ENCODE data around the gene GRWD1.

Gene GRWD1

GRCh38 chr19:48498595-48499311 is 53.0 kb downstream of the GRWD1 start:
- DNase-seq (ENCODE audit: low read depth, low spot score), result no peak
- H3K4me3 ChIP-seq (ENCODE audit: low read length), result no peak overlapping the region
- WGBS (ENCODE audit: insufficient coverage, insufficient read length), result no CpG with 5 or more reads among the region's 59 CpGs
- no peaks in the 10 kb centered on the region for H3K27me3 ChIP-seq (ENCODE audit: control insufficient read depth, insufficient read depth, low read length)
- no peaks in the 10 kb centered on the region for H3K9me3 ChIP-seq (ENCODE audit: control insufficient read depth, insufficient read depth, low read length)
- no peak overlapping the region for H3K27ac ChIP-seq (ENCODE audit: low read length)
- H3K36me3 ChIP-seq (ENCODE audit: control insufficient read depth, insufficient read depth, low read length), result no peaks in the 10 kb centered on the region; the same call in 1 of the 2 replicates
- peaks cover 6% of the 10 kb centered on the region for H3K4me1 ChIP-seq (ENCODE audit: control insufficient read depth, insufficient read depth, low read length)

- Histone ChIP-seq H3K4me3 (ENCODE audit: low read length) (no peak overlapping the region), H3K27me3 (ENCODE audit: control insufficient read depth, insufficient read depth, low read length) (no peaks in the 10 kb centered on the region), H3K36me3 (ENCODE audit: control insufficient read depth, insufficient read depth, low read length) (no peaks in the 10 kb centered on the region; the same call in 1 of the 2 replicates), H3K9me3 (ENCODE audit: control insufficient read depth, insufficient read depth, low read length) (no peaks in the 10 kb centered on the region), H3K4me1 (ENCODE audit: control insufficient read depth, insufficient read depth, low read length) (peaks cover 6% of the 10 kb centered on the region), H3K27ac (ENCODE audit: low read length) (no peak overlapping the region)
- WGBS (ENCODE audit: insufficient coverage, insufficient read length), result no CpG with 5 or more reads among the region's 44 CpGs
- no peak for DNase-seq (ENCODE audit: low read depth, low spot score)
Measured at GRCh38 chr19:48499316-48500090, 53.7 kb downstream of the GRWD1 start.

- Histone ChIP-seq H3K4me1 (ENCODE audit: control insufficient read depth, insufficient read depth, low read length) (peaks cover 6% of the 10 kb centered on the region), H3K9me3 (ENCODE audit: control insufficient read depth, insufficient read depth, low read length) (no peaks in the 10 kb centered on the region), H3K4me3 (ENCODE audit: low read length) (peak overlapping the region; percentile 28; the same call in 1 of the 2 replicates), H3K27ac (ENCODE audit: low read length) (no peak overlapping the region), H3K27me3 (ENCODE audit: control insufficient read depth, insufficient read depth, low read length) (no peaks in the 10 kb centered on the region), H3K36me3 (ENCODE audit: control insufficient read depth, insufficient read depth, low read length) (no peaks in the 10 kb centered on the region; the same call in 1 of the 2 replicates)
- no peak for DNase-seq (ENCODE audit: low read depth, low spot score)
- no CpG with 5 or more reads among the region's 32 CpGs for WGBS (ENCODE audit: insufficient coverage, insufficient read length)
Measured at GRCh38 chr19:48500830-48501493, 55.2 kb downstream of the GRWD1 start.

GRCh38 chr19:48501494-48502349 is 55.9 kb downstream of the GRWD1 start:
- Histone ChIP-seq H3K36me3 (ENCODE audit: control insufficient read depth, insufficient read depth, low read length) (no peaks in the 10 kb centered on the region; the same call in 1 of the 2 replicates), H3K27me3 (ENCODE audit: control insufficient read depth, insufficient read depth, low read length) (no peaks in the 10 kb centered on the region), H3K27ac (ENCODE audit: low read length) (no peak overlapping the region), H3K4me3 (ENCODE audit: low read length) (peak overlapping the region; percentile 28; the same call in 1 of the 2 replicates), H3K9me3 (ENCODE audit: control insufficient read depth, insufficient read depth, low read length) (no peaks in the 10 kb centered on the region), H3K4me1 (ENCODE audit: control insufficient read depth, insufficient read depth, low read length) (peaks cover 6% of the 10 kb centered on the region)
- DNase-seq (ENCODE audit: low read depth, low spot score), result peak; percentile 96
- no CpG with 5 or more reads among the region's 20 CpGs for WGBS (ENCODE audit: insufficient coverage, insufficient read length)

- no peaks in the 10 kb centered on the region; the same call in 1 of the 2 replicates for H3K36me3 ChIP-seq (ENCODE audit: control insufficient read depth, insufficient read depth, low read length)
- WGBS (ENCODE audit: insufficient coverage, insufficient read length), result no CpG with 5 or more reads among the region's 27 CpGs
Measured at GRCh38 chr19:48502350-48503018, 56.7 kb downstream of the GRWD1 start.

GRCh38 chr19:48506138-48506733 is 60.5 kb downstream of the GRWD1 start:
- DNase-seq (ENCODE audit: low read depth, low spot score), result no peak
- Histone ChIP-seq H3K9me3 (ENCODE audit: control insufficient read depth, insufficient read depth, low read length) (no peaks in the 10 kb centered on the region), H3K27ac (ENCODE audit: low read length) (no peak overlapping the region), H3K36me3 (ENCODE audit: control insufficient read depth, insufficient read depth, low read length) (no peaks in the 10 kb centered on the region), H3K4me1 (ENCODE audit: control insufficient read depth, insufficient read depth, low read length) (peaks cover 6% of the 10 kb centered on the region; the same call in 1 of the 2 replicates), H3K27me3 (ENCODE audit: control insufficient read depth, insufficient read depth, low read length) (no peaks in the 10 kb centered on the region), H3K4me3 (ENCODE audit: low read length) (no peak overlapping the region)
- no CpG with 5 or more reads among the region's 5 CpGs for WGBS (ENCODE audit: insufficient coverage, insufficient read length)

More at GRCh38 chr19:48502350-48503018, 56.7 kb downstream of the GRWD1 start:
- Histone ChIP-seq H3K4me3 (ENCODE audit: low read length) (peak overlapping the region; percentile 13; the same call in 1 of the 2 replicates), H3K27ac (ENCODE audit: low read length) (no peak overlapping the region), H3K9me3 (ENCODE audit: control insufficient read depth, insufficient read depth, low read length) (no peaks in the 10 kb centered on the region), H3K4me1 (ENCODE audit: control insufficient read depth, insufficient read depth, low read length) (peaks cover 6% of the 10 kb centered on the region), H3K27me3 (ENCODE audit: control insufficient read depth, insufficient read depth, low read length) (no peaks in the 10 kb centered on the region)
- DNase-seq (ENCODE audit: low read depth, low spot score), result no peak
